Measurements from ENCODE around the gene PIPOX. TPM values are rescaled to one million over a fixed set of nuclear protein-coding genes. Genes with fewer than 3 reads are reported as not detected.

The PIPOX gene
- total RNA-seq, 1 donor from 2014 or later: 1.7 TPM

DNA sequence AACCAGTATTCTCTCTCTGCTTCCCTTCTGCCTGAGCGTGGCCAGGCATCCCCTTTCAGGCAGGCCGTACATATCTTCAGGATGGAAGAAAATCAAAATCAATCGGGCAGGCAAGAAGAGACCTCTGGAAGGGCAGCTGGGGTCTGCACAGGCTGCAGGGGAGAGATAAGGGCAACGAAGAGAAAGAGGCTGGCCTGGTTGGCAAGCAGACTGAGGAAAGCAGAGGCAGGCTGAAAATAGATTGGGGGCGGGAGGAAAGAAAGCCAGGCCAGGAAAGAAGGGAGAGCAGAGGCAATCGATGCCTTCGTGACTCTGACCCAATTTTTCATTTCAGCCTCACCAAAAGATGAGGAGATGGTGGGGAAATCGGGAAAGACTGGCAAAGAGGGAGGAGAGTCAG lies 18.1 kb downstream of the PIPOX start:
- H3K9me3 ChIP-seq: no peaks in the 10 kb centered on the region
- H3K4me1 ChIP-seq: no peaks in the 10 kb centered on the region
- no peak for DNase-seq (ENCODE audit: extremely low spot score in 2 of 2)
- TF ChIP-seq POLR2AphosphoS5 (IDR thresholded peaks at IDR 0.05; ENCODE audit: insufficient read depth in 1 of 2, low read depth in 1 of 2) (no peak), POLR2A (IDR thresholded peaks at IDR 0.05) (no peak)
- TF ChIP-seq, protein P1, sequence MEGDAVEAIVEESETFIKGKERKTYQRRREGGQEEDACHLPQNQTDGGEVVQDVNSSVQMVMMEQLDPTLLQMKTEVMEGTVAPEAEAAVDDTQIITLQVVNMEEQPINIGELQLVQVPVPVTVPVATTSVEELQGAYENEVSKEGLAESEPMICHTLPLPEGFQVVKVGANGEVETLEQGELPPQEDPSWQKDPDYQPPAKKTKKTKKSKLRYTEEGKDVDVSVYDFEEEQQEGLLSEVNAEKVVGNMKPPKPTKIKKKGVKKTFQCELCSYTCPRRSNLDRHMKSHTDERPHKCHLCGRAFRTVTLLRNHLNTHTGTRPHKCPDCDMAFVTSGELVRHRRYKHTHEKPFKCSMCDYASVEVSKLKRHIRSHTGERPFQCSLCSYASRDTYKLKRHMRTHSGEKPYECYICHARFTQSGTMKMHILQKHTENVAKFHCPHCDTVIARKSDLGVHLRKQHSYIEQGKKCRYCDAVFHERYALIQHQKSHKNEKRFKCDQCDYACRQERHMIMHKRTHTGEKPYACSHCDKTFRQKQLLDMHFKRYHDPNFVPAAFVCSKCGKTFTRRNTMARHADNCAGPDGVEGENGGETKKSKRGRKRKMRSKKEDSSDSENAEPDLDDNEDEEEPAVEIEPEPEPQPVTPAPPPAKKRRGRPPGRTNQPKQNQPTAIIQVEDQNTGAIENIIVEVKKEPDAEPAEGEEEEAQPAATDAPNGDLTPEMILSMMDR (IDR thresholded peaks at IDR 0.05): no peak
- no peak overlapping the region for H3K27ac ChIP-seq
- H3K27me3 ChIP-seq: no peaks in the 10 kb centered on the region
- H3K36me3 ChIP-seq: no peaks in the 10 kb centered on the region
- intact Hi-C loops (cut with DNase I): no loop called here
- no peak overlapping the region for H3K4me3 ChIP-seq

DNA sequence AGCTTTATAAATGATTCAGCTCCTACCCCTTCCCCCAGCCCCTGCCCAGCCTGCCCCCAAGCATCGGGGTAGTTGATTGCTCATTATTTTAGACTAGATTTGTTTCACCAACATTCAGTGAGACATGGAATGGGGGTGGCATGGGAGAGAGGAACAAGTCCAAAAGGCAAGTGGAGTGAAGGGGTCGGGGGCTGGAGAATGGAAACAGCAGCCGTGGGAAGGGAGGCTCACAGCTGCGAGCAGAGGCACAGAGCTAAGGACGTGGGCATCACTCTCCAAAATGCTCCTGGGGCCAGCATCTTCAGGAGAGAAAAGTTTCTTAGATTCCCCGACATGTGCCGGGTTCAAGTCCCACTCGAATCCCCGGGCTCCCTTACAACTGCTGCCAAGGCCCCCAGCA lies 19.3 kb downstream of the PIPOX start:
- Histone ChIP-seq H3K4me3 (no peak overlapping the region), H3K36me3 (no peaks in the 10 kb centered on the region), H3K9me3 (no peaks in the 10 kb centered on the region), H3K27me3 (no peaks in the 10 kb centered on the region), H3K4me1 (no peaks in the 10 kb centered on the region), H3K27ac (no peak overlapping the region)
- intact Hi-C loops (cut with DNase I): no loop called here
- no peak for DNase-seq (ENCODE audit: extremely low spot score in 2 of 2)
- no peak for TF ChIP-seq POLR2AphosphoS5 (IDR thresholded peaks at IDR 0.05; ENCODE audit: insufficient read depth in 1 of 2, low read depth in 1 of 2)
- TF ChIP-seq, protein P1 (IDR thresholded peaks at IDR 0.05): no peak
- no peak for TF ChIP-seq POLR2A (IDR thresholded peaks at IDR 0.05)

DNA sequence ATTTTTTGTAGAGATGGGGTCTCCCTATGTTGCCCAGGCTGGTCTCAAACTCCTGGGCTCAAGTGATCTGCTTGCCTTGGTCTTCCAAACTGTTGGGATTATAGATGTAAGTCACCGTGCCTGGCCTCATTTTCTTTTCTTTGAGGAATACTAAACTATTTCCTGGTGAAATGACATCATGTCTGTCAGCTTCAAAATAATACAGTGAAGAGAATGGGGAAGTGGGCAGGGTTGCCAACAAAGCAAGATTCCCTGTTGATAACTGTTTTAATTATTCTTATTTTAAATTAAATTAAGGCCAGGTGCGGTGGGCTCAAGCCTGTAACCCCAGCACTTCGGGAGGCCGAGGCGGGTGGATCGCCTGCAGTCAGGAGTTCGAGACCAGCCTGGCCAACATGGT lies 21.1 kb downstream of the PIPOX start:
- Histone ChIP-seq H3K27ac (no peak overlapping the region), H3K9me3 (no peaks in the 10 kb centered on the region), H3K27me3 (no peaks in the 10 kb centered on the region), H3K4me1 (no peaks in the 10 kb centered on the region), H3K36me3 (no peaks in the 10 kb centered on the region), H3K4me3 (no peak overlapping the region)
- intact Hi-C loops (cut with DNase I): no loop called here
- TF ChIP-seq POLR2AphosphoS5 (IDR thresholded peaks at IDR 0.05; ENCODE audit: insufficient read depth in 1 of 2, low read depth in 1 of 2): no peak
- TF ChIP-seq, protein P1 (IDR thresholded peaks at IDR 0.05): no peak
- no peak for TF ChIP-seq POLR2A (IDR thresholded peaks at IDR 0.05)
- no peak for DNase-seq (ENCODE audit: extremely low spot score in 2 of 2)

DNA sequence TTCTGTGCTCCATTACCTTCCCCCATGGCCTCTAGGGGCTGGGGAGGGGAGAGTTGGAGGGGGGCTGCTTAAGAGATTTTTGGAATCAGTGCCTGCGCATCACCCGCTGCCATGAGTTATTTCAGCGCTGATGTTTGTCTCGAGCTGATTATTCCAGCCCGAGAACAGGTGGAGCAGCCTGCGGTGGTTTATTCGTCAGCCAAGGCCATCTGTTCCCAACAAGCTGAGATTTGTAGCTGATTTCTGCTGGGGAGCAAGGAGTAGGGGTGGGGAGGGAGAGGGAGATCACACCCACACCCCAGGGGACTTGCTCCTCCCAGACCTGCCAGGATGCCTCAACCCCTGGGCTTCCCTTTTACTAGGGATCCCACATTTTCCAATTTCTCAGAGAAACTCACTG lies 23.1 kb downstream of the PIPOX start:
- no peak overlapping the region for H3K4me3 ChIP-seq
- H3K27ac ChIP-seq: no peak overlapping the region
- intact Hi-C loops (cut with DNase I): no loop called here
- no peaks in the 10 kb centered on the region for H3K9me3 ChIP-seq
- TF ChIP-seq, protein P1 (IDR thresholded peaks at IDR 0.05): no peak
- no peak for TF ChIP-seq POLR2AphosphoS5 (IDR thresholded peaks at IDR 0.05; ENCODE audit: insufficient read depth in 1 of 2, low read depth in 1 of 2)
- no peak for TF ChIP-seq POLR2A (IDR thresholded peaks at IDR 0.05)
- no peaks in the 10 kb centered on the region for H3K4me1 ChIP-seq
- no peak for DNase-seq (ENCODE audit: extremely low spot score in 2 of 2)
- H3K27me3 ChIP-seq: no peaks in the 10 kb centered on the region
- no peaks in the 10 kb centered on the region for H3K36me3 ChIP-seq

DNA sequence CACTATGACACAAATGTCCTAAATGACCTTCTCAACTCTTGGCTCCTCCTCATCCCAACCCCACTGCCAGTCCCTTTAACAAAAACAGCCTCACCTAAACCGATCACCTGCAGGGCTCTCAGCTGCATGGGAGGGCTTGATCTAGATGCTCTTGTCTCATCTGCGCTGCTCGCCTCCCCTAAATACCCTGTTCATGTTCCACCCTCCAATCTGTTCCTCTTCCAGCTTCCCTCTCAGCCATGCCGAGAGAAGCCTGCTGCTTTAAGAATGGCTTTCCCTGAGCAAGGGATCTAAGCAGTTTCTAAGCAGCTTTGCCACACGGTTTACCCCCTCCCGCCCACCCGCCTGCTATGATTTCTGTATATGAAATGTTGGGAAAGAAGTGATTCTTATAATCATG lies 23.7 kb downstream of the PIPOX start:
- Histone ChIP-seq H3K9me3 (no peaks in the 10 kb centered on the region), H3K4me3 (no peak overlapping the region), H3K36me3 (no peaks in the 10 kb centered on the region), H3K27ac (no peak overlapping the region), H3K27me3 (no peaks in the 10 kb centered on the region), H3K4me1 (no peaks in the 10 kb centered on the region)
- TF ChIP-seq POLR2A (IDR thresholded peaks at IDR 0.05): no peak
- TF ChIP-seq, protein P1 (IDR thresholded peaks at IDR 0.05): no peak
- TF ChIP-seq POLR2AphosphoS5 (IDR thresholded peaks at IDR 0.05; ENCODE audit: insufficient read depth in 1 of 2, low read depth in 1 of 2): no peak
- intact Hi-C loops (cut with DNase I): no loop called here
- no peak for DNase-seq (ENCODE audit: extremely low spot score in 2 of 2)

Data from vagina (tissue), 2 donors.